HS-5 (cell line): ENCODE data around the gene MED8.

Source experiments
- DNase-seq: peaks from one replicate; pipeline ENCODE4 v3.0.0-alpha.2; 2012; ENCODE audit warnings: low read depth

Gene MED8, protein sequence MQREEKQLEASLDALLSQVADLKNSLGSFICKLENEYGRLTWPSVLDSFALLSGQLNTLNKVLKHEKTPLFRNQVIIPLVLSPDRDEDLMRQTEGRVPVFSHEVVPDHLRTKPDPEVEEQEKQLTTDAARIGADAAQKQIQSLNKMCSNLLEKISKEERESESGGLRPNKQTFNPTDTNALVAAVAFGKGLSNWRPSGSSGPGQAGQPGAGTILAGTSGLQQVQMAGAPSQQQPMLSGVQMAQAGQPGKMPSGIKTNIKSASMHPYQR

DNA sequence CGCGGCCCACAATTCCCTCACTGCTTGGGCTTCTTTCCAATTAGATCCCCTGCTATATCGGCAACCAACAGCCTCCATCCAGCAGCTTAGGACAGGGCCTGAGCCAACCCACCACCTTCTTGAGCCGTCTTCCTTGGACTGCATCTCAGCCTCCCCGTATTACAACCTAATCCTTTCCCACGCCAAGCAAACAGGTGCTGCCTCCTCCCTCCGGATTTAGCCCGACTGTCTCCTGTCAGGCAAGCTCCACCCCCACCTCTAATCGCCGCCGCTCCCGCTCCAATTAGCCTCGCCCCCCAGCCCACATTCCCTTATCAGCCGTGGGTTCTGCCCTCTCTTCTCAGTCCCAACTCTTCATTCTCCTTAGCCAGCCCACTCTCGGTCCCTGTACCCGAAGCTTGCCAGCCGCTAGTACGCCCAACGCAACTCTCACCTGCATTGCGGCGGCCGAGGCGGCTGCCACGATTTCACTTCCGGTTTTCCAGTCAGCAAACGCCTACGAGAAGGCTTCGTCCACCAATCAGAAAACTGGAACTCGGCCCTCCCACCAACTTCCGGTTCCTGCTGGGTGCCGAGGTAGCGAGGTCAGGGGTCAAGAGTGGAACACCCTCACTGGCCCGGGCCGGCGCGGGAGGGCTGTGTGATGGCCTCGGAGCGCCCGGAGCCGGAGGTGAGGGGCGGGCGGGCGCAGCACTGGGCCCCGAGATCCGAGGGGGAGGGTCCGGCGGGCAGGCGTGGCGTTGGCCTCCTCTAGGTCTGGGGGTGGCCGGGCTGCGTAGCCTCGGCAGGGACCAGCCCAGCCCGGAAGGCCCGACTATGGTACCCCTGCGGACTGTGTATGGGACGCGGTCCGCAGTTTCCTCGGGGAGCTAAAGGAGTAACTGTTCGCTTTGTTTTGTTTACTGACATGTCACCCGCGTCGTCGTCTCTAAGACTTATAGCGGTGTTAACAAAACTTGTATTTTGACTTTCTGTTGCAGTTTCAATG is at the start of gene MED8, which contains the start of gene SZT2:
MED8 (minus strand) TSS at position 475 of the 988 bp plus-strand sequence; CDS start at position 439, 36 bp downstream.
SZT2 (plus strand) TSS at position 574 of the 988 bp plus-strand sequence; CDS start at position 644, 70 bp downstream.
- peak; percentile 84 for DNase-seq

DNA sequence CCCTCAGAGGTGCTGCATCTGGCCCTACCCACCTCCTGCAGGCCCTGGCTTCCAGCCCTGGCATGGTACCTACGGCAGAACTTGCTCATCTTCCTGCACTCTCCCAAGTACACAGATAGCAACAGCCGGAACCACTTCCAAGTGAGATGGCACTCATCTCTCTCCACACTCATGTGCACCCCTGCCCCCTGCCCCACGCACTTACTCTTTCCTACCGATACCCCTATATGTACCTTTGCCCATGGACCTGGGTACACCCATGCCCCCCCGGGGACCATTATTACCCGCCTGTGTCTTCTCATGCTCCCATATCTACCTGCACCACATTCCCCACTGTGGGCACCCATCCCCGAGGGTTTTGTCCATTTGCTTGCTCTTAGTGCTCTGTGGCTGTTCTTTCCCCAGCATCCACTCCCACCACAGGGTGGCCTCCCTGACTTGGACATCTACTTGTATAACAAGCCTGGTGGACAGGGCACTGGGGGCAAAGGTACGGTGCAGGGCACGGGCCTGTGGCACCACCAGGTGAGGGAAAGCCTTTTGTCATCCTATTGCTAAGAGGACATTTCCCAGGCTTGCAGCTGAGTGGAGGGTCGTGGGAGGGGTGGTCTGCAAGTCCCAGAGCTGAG is 49.5 kb upstream of the MED8 start:
- no peak for DNase-seq

DNA sequence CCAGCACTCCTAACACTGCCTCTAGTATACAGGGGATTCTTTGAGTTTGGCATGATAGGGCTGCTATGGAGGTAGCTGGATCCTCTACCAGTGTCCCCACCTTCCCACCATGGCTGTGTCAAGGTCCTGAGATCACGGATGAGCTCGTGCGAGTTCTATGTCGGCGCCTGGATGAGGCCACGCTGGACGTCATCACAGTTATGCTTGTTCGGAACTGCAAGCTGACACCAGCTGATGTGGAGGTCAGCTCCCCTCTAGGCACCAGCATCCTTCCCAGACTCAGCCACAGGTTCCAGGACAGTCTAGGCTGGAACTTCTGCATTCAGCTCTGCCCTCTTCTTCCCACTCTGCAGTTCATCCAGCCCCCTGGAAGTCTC is 49.0 kb upstream of the MED8 start:
- no peak for DNase-seq

DNA sequence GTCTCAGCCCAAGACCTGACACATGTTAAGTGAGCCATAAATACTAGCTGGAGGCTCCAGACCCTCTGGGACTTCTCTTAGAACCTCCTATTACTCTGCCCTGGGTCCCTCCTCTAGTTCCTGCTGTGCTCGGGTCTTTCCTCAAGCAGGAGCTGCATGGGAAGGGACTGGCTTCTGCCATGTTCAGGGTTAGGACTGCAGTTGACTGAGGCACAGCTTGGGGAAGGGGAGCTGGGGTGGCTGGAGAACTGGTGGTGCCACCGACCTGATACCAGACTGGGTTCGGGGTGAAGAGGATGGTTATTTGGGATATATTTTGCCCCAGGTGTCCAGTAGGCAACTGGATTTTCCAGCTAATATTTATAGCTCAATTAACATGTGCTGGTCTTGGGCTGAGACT is 48.4 kb upstream of the MED8 start:
- DNase-seq: no peak

DNA sequence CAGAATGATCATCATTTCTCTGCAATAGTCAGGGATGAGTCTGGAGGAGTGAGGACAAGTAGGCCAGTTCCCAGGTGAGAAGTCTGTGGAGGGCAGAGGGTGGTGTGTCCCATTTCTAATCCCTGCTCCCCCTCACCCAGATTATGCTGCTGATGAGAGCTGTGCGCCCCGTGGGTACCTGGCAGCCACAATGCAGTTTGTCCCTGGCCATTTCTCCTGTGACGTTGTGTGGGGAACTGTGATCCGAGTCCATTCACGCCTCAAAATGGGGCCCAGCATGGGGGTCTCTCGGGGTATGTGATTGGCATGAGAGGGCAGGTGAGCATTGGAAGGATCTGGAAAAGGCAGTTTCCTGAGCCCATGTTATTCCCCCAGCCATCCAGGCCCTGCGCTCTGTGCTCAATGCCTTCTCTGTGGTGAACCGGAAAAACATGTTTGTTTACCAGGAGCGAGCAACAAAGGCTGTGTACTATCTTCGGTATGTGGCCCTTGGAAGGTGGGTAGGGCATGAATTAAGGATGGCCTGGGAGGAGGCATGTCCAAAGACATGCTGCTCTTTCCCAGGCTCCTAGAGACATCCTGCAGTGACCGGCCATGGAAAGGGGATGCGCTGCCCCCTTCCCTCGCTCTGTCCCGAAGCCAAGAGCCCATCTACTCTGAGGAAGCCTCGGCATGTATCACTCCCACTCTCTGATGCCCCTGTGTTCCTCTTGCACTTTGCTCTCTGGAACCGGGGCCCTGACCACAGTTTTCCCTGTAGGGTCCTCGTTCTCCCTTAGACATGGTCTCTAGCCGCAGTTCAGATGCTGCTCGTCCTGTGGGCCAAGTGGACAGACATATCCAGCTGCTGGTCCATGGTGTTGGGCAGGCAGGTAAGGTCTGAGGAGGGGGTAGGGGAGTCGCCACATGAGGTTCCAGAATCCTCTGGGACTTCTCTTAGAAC is 47.7 kb upstream of the MED8 start:
- no peak for DNase-seq

DNA sequence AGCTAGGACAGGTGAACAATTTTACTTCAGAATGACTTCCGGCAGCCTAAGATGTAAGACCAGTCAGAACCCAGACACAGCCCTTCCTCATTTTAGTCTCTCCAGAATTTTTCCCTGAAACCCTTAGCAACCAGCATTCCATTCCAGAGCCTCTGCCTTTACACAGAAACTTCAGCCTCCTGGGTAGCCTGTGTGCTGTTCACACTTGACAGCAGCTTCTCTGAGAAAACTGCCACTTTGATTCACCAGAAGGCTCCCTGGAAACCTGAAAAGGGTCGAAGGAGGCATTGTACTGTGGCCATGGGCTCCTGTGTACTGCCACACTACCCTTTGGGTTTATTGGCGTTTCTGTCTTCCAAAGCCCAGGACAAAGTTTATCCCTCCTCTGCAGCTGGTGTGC is 46.8 kb upstream of the MED8 start:
- no peak for DNase-seq

DNA sequence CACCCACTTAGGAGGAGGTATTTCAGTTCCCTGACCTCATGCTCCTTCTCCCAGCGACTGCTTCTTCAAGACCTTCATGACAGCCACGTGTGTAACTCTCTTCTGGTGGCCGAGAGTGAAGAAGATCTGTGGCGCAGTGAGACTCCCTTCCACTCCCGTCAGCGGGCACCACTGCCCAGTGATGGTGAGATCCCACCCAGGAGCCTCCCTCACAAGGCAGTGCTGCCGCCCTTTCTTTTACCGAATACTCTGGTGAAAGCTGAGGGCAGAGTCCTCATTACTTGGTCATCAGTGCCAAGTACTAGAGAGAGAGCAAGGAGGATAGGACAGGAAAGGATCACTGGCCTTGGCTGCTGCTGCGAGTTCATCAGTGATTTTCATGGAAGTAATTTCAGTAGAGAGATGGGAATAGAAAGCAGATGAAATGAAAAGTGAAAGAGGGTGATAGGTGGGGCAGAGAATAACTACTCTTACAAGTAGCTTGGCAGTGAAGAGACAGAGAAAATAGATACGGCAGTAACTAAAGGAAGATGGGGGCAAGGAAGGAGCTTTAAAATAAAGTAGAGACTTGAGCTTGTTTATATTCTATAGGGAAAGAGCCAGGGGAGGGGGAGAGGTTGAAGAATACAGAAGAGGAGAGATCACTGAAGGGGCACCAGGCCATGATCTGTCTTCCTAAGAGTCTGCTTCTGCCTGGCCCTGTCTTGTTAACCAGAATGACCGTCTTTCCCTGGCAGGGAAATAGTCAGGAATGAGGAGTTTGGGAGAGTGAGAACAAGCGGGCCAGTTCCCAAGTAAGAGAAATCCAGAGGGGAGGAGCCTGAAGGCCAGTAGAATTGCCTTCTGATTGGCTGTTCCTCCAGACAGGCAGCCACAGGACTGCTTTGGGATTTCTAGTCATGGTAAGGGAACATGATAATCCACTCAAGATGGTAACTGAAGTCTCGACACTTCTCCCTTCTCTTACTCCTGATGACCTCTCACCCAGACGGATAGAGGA is 45.8 kb upstream of the MED8 start:
- DNase-seq: no peak

DNA sequence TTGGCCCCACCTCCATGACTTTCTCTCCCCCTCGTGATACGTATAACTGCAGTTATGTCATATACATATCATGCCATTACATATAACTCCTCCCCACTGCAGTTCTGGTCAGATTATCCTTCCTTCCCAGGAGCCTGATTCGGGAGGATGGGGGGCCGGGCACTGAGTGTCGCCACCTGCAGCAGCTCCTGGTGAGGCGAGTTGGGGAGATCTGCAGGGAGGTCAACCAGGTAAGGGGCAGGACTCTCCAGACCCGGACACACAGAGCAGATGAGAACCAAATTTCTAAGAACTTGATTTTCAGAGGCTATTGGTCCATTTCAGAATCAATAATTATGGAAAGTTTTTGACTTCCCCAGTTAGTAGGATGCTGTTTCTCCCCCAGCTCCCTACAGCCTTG is 44.7 kb upstream of the MED8 start:
- no peak for DNase-seq

DNA sequence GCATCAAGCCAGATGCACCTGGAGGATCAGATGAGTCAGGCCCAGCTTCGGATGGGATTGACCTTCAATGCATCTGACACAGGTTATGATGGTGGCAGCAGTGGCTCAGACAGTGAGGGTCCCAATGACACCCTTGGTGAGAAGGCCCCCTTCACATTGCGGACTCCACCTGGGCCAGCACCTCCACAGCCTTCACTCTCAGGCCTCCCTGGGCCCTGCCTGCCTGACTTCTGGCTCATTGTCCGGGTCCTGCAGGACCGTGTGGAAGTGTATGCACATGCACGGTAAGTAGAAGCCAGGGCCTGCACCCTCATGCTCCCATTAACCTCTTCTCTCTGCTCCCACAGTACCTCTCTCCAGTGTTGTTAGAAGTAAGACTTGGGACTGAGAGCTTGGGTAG is 43.3 kb upstream of the MED8 start:
- DNase-seq: no peak

DNA sequence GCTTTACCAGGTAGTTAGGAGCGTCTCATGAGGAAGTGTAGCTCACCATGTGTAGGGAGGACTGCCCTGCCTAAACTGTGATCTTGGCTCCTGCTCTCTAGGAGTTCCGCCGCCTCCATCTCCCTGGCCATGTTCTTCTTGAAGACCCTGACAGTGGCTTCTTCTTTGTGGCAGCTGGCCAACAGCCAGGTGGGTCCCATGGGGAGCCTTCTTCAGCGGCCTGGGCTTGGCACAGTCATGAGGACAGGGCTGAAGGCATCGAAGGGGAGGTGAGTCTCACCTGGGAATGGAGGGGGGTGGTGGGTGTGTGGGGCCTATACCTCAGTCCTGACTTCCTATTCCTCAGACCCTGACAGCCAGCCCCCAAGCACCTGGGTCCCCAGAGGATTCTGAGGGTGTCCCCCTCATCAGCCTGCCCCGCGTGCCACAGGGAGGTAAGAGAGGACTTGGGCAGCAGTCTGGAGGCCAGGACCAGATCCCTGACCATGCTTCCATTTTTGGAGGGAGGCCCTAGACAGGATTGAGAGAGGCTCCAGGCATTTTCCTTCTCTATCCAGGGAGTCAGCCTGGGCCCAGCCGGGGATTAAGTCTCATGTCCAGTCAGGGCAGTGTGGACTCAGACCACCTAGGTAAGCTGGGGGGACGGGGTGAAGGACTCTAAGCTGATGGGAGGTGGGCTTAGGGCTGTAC is 42.7 kb upstream of the MED8 start:
- no peak for DNase-seq

DNA sequence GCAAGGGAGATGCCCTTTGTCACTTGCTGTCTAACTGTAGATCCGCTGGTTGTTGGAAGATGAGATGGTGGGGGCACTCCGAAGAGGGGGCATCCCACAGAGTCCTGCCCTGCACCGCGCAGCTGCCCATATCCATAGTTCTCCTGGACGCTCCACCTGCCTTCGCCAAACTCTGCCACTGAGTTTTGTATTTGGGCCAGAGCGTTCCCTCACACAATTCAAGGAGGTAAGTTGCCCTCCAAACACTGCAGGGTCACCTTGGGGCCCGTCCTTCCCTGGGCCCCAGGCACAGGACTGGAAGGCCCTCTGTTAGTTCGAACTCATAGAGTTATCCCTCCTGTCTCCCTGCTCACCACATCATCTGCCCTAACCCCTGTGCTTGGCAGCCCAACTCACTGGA is 42.1 kb upstream of the MED8 start:
- no peak for DNase-seq

DNA sequence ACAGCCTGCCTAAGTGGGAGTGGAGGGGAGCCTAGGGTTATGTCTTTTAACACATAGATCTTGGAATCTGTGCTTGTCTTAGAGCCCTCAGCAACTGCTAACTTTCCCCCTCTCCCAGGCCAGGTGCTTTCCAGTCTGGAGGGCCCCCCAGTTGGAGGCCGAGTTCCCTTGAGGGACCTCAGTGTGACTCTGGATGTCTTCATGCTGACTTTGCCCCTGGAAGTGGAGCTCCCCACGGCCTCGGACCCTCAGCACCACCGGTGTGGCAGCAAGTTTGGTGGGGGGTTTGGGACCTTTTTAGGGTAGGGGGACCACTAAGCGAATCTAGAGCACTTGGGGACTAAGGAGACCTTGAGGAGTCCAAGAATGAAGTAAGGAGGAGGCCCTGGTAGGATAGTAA is 41.2 kb upstream of the MED8 start:
- DNase-seq: no peak

DNA sequence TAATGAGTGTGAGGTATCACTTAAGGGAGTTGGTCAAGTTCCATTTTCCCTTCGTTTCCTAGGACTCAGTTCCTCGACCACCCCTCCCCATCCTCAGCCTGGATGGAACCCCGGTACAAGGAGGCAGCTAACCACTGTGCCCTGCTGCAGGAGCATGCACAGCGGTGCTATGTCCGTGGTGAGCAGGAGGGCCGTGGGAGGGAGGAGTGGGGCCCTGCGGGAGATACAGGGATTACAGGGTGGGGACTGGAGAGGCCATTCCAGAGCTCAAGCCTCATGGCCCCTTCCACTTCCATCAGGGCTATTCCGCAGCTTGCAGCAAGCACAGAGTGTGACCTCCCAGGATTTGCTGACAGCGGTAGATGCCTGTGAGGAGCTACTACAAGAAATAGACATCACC is 38.3 kb upstream of the MED8 start:
- DNase-seq: no peak

DNA sequence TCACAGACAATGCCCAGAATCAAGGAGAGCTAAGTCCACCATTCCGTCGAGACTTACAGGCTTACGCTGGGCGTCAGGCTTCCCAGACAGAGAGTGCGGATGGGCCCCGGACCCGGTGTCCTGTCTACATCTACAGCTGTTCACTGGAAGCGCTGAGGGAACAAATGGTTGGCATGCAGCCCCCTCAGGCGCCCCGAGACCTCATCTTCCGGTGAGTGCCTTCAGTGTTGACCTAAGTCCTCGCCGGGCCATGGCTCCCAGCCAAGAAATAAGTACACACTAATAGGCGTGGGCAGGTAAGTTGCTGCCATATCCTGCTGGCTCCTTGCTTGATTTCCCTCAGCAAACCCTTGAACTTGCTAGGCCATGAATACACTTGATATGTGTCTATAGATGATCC is 37.9 kb upstream of the MED8 start:
- no peak for DNase-seq

DNA sequence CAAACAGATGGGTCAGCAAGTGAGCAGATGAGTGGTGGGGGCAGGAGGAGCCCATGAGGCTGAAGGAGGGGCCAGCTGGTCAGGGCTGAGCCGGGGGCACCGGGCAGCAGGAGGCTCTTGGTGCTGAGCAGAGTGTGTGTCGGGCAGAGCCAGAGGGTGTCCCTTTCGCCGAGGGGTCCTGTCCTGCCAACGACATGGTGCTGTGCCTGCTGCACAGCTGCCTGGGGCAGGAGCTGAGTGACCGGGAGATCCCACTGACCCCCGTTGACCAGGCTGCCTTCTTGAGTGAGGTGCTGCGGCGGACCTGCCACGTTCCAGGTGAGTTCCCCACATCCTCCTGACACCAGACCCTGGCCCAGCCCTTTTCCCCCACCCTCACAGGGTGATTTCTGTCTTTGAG is 36.6 kb upstream of the MED8 start:
- no peak for DNase-seq

DNA sequence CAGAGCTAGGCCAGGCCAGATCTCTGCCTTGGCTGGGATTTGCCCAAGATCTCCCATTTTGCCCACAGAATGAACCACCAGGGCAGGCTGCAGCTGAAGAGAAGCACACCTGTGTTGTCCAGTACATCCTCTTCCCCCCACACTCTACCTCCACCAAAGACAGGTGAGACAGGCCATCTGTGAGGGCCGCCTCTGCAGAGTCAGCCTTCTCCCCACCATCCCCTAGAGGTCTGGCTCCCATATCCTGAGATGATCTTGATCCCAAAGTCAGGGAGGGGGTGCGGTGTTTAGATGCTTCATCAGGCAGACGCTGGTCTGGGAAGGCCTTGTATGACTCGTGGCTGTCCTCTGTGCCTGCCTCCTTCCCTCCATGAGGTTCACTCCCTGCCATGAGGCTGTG is 35.4 kb upstream of the MED8 start:
- DNase-seq: no peak

DNA sequence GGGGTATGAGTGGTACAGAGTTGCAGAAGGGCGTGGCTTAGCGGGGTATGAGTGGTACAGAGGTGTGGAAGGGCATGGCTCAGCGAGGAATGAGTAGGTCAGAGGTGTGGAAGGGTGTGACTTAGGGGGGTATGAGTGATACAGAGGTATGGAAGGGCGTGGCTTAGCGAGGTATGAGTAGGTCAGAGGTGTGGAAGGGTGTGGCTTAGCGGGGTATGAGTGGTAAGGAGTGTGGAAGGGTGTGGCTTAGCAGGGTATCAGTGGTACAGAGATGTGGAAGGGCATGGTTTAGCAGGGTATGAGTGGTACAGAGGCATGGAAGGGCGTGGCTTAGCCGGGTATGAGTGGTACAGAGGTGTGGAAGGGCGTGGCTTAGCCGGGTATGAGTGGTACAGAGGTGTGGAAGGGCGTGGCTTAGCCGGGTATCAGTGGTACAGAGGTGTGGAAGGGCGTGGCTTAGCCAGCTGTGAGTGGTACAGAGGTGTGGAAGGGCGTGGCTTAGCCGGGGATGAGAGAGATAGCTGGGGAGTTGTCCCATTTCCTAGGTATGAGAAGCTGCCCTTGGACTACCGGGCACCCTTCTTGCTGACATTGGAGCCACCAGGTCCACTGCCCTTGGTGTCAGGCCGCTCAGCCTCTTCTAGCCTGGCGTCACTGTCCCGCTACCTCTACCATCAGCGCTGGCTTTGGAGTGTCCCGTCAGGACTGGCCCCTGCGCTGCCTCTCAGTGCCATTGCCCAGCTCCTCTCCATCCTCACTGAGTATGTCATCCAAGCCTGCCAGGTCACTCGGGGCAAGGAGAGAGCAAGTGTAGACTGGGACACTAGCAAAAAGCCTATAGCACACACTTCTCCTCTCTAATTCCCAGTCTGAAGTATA is 34.3 kb upstream of the MED8 start:
- DNase-seq: no peak

DNA sequence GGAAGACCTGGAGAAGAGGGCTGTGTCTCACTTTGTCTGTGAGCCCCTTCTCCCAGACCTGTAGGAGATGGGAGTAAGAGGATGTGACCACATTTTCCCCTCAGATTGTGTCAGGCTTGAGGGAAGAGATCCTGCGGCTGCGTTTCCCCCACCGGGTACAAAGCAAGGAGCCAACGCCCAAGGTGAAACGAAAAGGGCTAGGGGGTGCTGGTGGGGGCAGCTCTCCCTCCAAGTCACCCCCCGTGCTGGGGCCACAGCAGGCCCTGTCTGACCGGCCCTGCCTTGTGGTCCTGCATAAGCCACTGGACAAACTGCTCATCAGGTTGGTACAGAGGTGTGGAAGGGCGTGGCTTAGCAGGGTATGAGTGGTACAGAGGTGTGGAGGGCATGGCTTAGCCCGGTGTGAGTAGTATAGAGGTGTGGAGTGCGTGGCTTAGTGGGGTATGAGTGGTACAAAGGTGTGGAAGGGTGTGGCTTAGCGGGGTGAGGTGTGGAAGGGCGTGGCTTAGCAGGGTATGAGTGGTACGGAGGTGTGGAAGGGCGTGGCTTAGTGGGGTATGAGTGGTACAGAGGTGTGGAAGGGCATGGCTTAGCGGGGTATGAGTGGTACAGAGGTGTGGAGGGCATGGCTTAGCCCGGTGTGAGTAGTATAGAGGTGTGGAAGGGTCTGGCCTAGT is 33.5 kb upstream of the MED8 start:
- DNase-seq: no peak
